Measurements from ENCODE around the gene PPDPF. TPM values are rescaled to one million over a fixed set of nuclear protein-coding genes. Genes with fewer than 3 reads are reported as not detected.
"Not testable (repeated sequence)": the region's sequence is repeated elsewhere in the genome, so short reads cannot be mapped to it uniquely, and the experiment has no call there.

Gene PPDPF
- total RNA-seq, 2 experiments from 2014 or later, result 128 to 136 TPM

DNA sequence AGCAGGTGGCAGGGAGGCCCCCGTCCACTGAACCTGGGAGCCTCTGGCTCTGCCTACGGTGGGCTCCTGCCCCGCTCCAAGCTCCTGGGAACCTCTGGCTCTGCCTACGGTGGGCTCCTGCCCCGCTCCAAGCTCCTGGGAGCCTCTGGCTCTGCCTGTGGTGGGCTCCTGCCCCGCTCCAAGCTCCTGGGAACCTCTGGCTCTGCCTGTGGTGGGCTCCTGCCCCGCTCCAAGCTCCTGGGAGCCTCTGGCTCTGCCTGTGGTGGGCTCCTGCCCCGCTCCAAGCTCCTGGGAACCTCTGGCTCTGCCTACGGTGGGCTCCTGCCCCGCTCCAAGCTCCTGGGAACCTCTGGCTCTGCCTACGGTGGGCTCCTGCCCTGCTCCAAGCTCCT is 50.5 kb downstream of the PPDPF start:
- not testable (repeated sequence) for H3K4me3 Mint-ChIP-seq, H3K9me3 Mint-ChIP-seq, DNase-seq, H3K36me3 Mint-ChIP-seq, H3K27ac Mint-ChIP-seq, H3K27me3 Mint-ChIP-seq
- peaks cover 19% of the 10 kb centered on the region for H3K4me1 Mint-ChIP-seq

Other genes with a start within 250 kb of the PPDPF start
- 10 to 100 TPM; 62.5 to 66.6 TPM for gene ARFGAP1, start 248.0 kb upstream of the PPDPF start, total RNA-seq
- under 1 TPM in 1 of 2 experiments, not detected in 1; 0.08 TPM for gene COL20A1, start 227.6 kb upstream of the PPDPF start, total RNA-seq
- not detected for gene CHRNA4, start 159.4 kb upstream of the PPDPF start, total RNA-seq
- under 1 TPM in 1 of 2 experiments, not detected in 1; 0.19 TPM for gene KCNQ2, start 48.1 kb upstream of the PPDPF start, total RNA-seq
- gene EEF1A2, start 21.7 kb upstream of the PPDPF start, total RNA-seq, result under 1 TPM in 1 of 2 experiments, not detected in 1; 0.27 TPM
- under 1 TPM; 0.16 to 0.26 TPM for gene PTK6, start 16.6 kb downstream of the PPDPF start, total RNA-seq
- gene SRMS, start 27.0 kb downstream of the PPDPF start, total RNA-seq, result not detected
- gene FNDC11, start 33.4 kb downstream of the PPDPF start, total RNA-seq, result under 1 TPM; 0.10 to 0.20 TPM
- gene HELZ2, start 53.5 kb downstream of the PPDPF start, total RNA-seq, result 10 to 100 TPM; 22.2 to 22.6 TPM
- gene GMEB2, start 106.3 kb downstream of the PPDPF start, total RNA-seq, result 10 to 100 TPM; 13.8 to 14.6 TPM
- gene STMN3, start 132.7 kb downstream of the PPDPF start, total RNA-seq, result 10 to 100 TPM; 10.2 to 11.7 TPM
- gene RTEL1, start 137.5 kb downstream of the PPDPF start, total RNA-seq, result 10 to 100 TPM; 43.9 to 44.8 TPM
- gene TNFRSF6B, start 175.9 kb downstream of the PPDPF start, total RNA-seq, result not detected
- 10 to 100 TPM; 49.5 to 50.1 TPM for gene ARFRP1, start 187.2 kb downstream of the PPDPF start, total RNA-seq
- 10 to 100 TPM; 22.0 to 22.1 TPM for gene ZGPAT, start 187.3 kb downstream of the PPDPF start, total RNA-seq
- gene LIME1, start 215.9 kb downstream of the PPDPF start, total RNA-seq, result 10 to 100 TPM in 1 of 2 experiments, 1 to 10 TPM in 1; 9.3 to 12.2 TPM
- 10 to 100 TPM; 25.7 to 29.3 TPM for gene SLC2A4RG, start 219.0 kb downstream of the PPDPF start, total RNA-seq